Measurements from ENCODE around the gene ZMAT3. TPM values are rescaled to one million over a fixed set of nuclear protein-coding genes. Genes with fewer than 3 reads are reported as not detected.

ZMAT3 gene
- total RNA-seq, 8 experiments from 2014 or later = 7.0 to 62.5 (median 26.9) TPM

- in situ Hi-C loops (cut with MboI; ENCODE audit: low pct_unique_long_range_greater_than_20kb in 2 of 9, low sequenced_read_pairs in 9 of 9, unreplicated experiment in 9 of 9) = no loop called here
- ATAC-seq (replicated peaks in 6 of 8) = no peak
- H3K27ac ChIP-seq = no peak overlapping the region
- WGBS, 10 experiments = 88 to 100% (median 97%) methylated on average over 1 to 3 of the region's 3 CpGs; no CpG with 5 or more reads in 1 of the 10 experiments
- no peaks in the 10 kb centered on the region for H3K4me1 ChIP-seq (replicated peaks in 1 of 2)
- H3K4me3 ChIP-seq = no peak overlapping the region
Measured at GRCh38 chr3:179029096-179029495, 42.5 kb downstream of the ZMAT3 start.

GRCh38 chr3:179028408-179028807 lies 43.2 kb downstream of the ZMAT3 start:
- Histone ChIP-seq H3K4me3 (no peak overlapping the region), H3K27ac (no peak overlapping the region), H3K4me1 (replicated peaks in 1 of 2) (no peaks in the 10 kb centered on the region)
- no peak for ATAC-seq (replicated peaks in 6 of 8)
- 25 to 100% (median 82%) methylated on average over 1 of the region's 1 CpG; no CpG with 5 or more reads in 4 of the 10 experiments for WGBS, 10 experiments
- in situ Hi-C loops (cut with MboI; ENCODE audit: low pct_unique_long_range_greater_than_20kb in 2 of 9, low sequenced_read_pairs in 9 of 9, unreplicated experiment in 9 of 9) = no loop called here

- 61 to 90% (median 72%) methylated on average over 3 to 7 of the region's 7 CpGs; no CpG with 5 or more reads in 2 of the 10 experiments for WGBS, 10 experiments
- Histone ChIP-seq H3K27ac (no peak overlapping the region), H3K4me3 (no peak overlapping the region), H3K4me1 (replicated peaks in 1 of 2) (no peaks in the 10 kb centered on the region)
- no peak for ATAC-seq (replicated peaks in 6 of 8)
- in situ Hi-C loops (cut with MboI; ENCODE audit: low pct_unique_long_range_greater_than_20kb in 2 of 9, low sequenced_read_pairs in 9 of 9, unreplicated experiment in 9 of 9) = no loop called here
Measured at GRCh38 chr3:179027326-179027900, 44.2 kb downstream of the ZMAT3 start.

GRCh38 chr3:179026636-179027035 lies 45.0 kb downstream of the ZMAT3 start:
- in situ Hi-C loops (cut with MboI; ENCODE audit: low pct_unique_long_range_greater_than_20kb in 2 of 9, low sequenced_read_pairs in 9 of 9, unreplicated experiment in 9 of 9) = no loop called here
- H3K27ac ChIP-seq = no peak overlapping the region
- H3K4me3 ChIP-seq = no peak overlapping the region
- 67 to 100% (median 82%) methylated on average over 1 to 2 of the region's 2 CpGs; no CpG with 5 or more reads in 6 of the 10 experiments for WGBS, 10 experiments
- peak in 2 of 8 experiments; percentile 31 to 50 for ATAC-seq (replicated peaks in 6 of 8)
- no peaks in the 10 kb centered on the region for H3K4me1 ChIP-seq (replicated peaks in 1 of 2)

- in situ Hi-C loops (cut with MboI; ENCODE audit: low pct_unique_long_range_greater_than_20kb in 2 of 9, low sequenced_read_pairs in 9 of 9, unreplicated experiment in 9 of 9) = loop anchor here in 5 of 9 experiments (25.0 kb wide), 2 partner anchors 291 to 541 kb away; partner anchors contain the start of genes ZNF639 (in 4 of the 5) and ACTL6A (in 1 of the 5)
- peaks cover 0 to 5% of the 10 kb centered on the region in 2 donors for H3K4me1 ChIP-seq (replicated peaks in 1 of 2)
- 52 to 100% (median 84%) methylated on average over 2 to 4 of the region's 4 CpGs; no CpG with 5 or more reads in 2 of the 10 experiments for WGBS, 10 experiments
- no peak for ATAC-seq (replicated peaks in 6 of 8)
- no peak overlapping the region for H3K27ac ChIP-seq
- H3K4me3 ChIP-seq = no peak overlapping the region
Measured at GRCh38 chr3:179021119-179021903, 50.3 kb downstream of the ZMAT3 start.

- H3K27ac ChIP-seq = no peak overlapping the region
- peaks cover 0 to 5% of the 10 kb centered on the region in 2 donors for H3K4me1 ChIP-seq (replicated peaks in 1 of 2)
- ATAC-seq (replicated peaks in 6 of 8) = peak in 1 of 8 experiments; percentile 60
- in situ Hi-C loops (cut with MboI; ENCODE audit: low pct_unique_long_range_greater_than_20kb in 2 of 9, low sequenced_read_pairs in 9 of 9, unreplicated experiment in 9 of 9) = loop anchor here in 5 of 9 experiments (25.0 kb wide), 2 partner anchors 292 to 542 kb away; partner anchors contain the start of genes ZNF639 (in 4 of the 5) and ACTL6A (in 1 of the 5)
- H3K4me3 ChIP-seq = no peak overlapping the region
- WGBS, 10 experiments = 33 to 66% (median 46%) methylated on average over 1 to 4 of the region's 4 CpGs
Measured at GRCh38 chr3:179020112-179020511, 51.5 kb downstream of the ZMAT3 start.

GRCh38 chr3:179018808-179019207 lies 52.8 kb downstream of the ZMAT3 start:
- in situ Hi-C loops (cut with MboI; ENCODE audit: low pct_unique_long_range_greater_than_20kb in 2 of 9, low sequenced_read_pairs in 9 of 9, unreplicated experiment in 9 of 9) = loop anchor here in 7 of 9 experiments (10.0 to 25.0 kb wide), 3 partner anchors 293 to 543 kb away; partner anchors contain the start of genes ZNF639 (in 4 of the 7) and ACTL6A (in 1 of the 7)
- WGBS, 10 experiments = 91 to 100% (median 100%) methylated on average over 1 of the region's 1 CpG; no CpG with 5 or more reads in 3 of the 10 experiments

GRCh38 chr3:179016979-179017670 lies 54.5 kb downstream of the ZMAT3 start:
- WGBS, 10 experiments = 51 to 100% (median 90%) methylated on average over 1 to 9 of the region's 9 CpGs
- no peak overlapping the region for H3K27ac ChIP-seq
- in situ Hi-C loops (cut with MboI; ENCODE audit: low pct_unique_long_range_greater_than_20kb in 2 of 9, low sequenced_read_pairs in 9 of 9, unreplicated experiment in 9 of 9) = loop anchor here in 7 of 9 experiments (10.0 to 25.0 kb wide), 3 partner anchors 295 to 545 kb away; partner anchors contain the start of genes ZNF639 (in 4 of the 7) and ACTL6A (in 1 of the 7)
- ATAC-seq (replicated peaks in 6 of 8) = no peak
- H3K4me1 ChIP-seq (replicated peaks in 1 of 2) = peaks cover 0 to 5% of the 10 kb centered on the region in 2 donors
- no peak overlapping the region for H3K4me3 ChIP-seq

More at GRCh38 chr3:179018808-179019207, 52.8 kb downstream of the ZMAT3 start:
- Histone ChIP-seq H3K27ac (no peak overlapping the region), H3K4me3 (no peak overlapping the region), H3K4me1 (replicated peaks in 1 of 2) (peaks cover 0 to 5% of the 10 kb centered on the region in 2 donors)
- no peak for ATAC-seq (replicated peaks in 6 of 8)

- peak; percentile 54 to 90 (median 72) for ATAC-seq (replicated peaks in 6 of 8)
- 0% methylated on average over 1 of the region's 1 CpG; no CpG with 5 or more reads in 4 of the 10 experiments for WGBS, 10 experiments
- H3K4me1 ChIP-seq (replicated peaks in 1 of 2) = peaks cover 0 to 4% of the 10 kb centered on the region in 2 donors
- in situ Hi-C loops (cut with MboI; ENCODE audit: low pct_unique_long_range_greater_than_20kb in 2 of 9, low sequenced_read_pairs in 9 of 9, unreplicated experiment in 9 of 9) = loop anchor here in 7 of 9 experiments (10.0 to 25.0 kb wide), 3 partner anchors 297 to 547 kb away; partner anchors contain the start of genes ZNF639 (in 4 of the 7) and ACTL6A (in 1 of the 7)
- no peak overlapping the region for H3K27ac ChIP-seq
- no peak overlapping the region for H3K4me3 ChIP-seq
Measured at GRCh38 chr3:179015551-179016020, 56.0 kb downstream of the ZMAT3 start.

- Histone ChIP-seq H3K4me1 (replicated peaks in 1 of 2) (no peaks in the 10 kb centered on the region), H3K4me3 (no peak overlapping the region), H3K27ac (no peak overlapping the region)
- 95 to 100% (median 100%) methylated on average over 1 to 2 of the region's 2 CpGs; no CpG with 5 or more reads in 3 of the 10 experiments for WGBS, 10 experiments
- in situ Hi-C loops (cut with MboI; ENCODE audit: low pct_unique_long_range_greater_than_20kb in 2 of 9, low sequenced_read_pairs in 9 of 9, unreplicated experiment in 9 of 9) = loop anchor here in 5 of 9 experiments (25.0 kb wide), 2 partner anchors 307 to 557 kb away; partner anchors contain the start of genes ZNF639 (in 4 of the 5) and ACTL6A (in 1 of the 5)
- ATAC-seq (replicated peaks in 6 of 8) = no peak
Measured at GRCh38 chr3:179005706-179006105, 65.9 kb downstream of the ZMAT3 start.

GRCh38 chr3:179005213-179005612 lies 66.4 kb downstream of the ZMAT3 start:
- no peak for ATAC-seq (replicated peaks in 6 of 8)
- in situ Hi-C loops (cut with MboI; ENCODE audit: low pct_unique_long_range_greater_than_20kb in 2 of 9, low sequenced_read_pairs in 9 of 9, unreplicated experiment in 9 of 9) = loop anchor here in 5 of 9 experiments (25.0 kb wide), 2 partner anchors 307 to 557 kb away; partner anchors contain the start of genes ZNF639 (in 4 of the 5) and ACTL6A (in 1 of the 5)
- WGBS, 10 experiments = 60 to 100% (median 88%) methylated on average over 1 to 2 of the region's 4 CpGs; no CpG with 5 or more reads in 4 of the 10 experiments
- Histone ChIP-seq H3K4me3 (no peak overlapping the region), H3K27ac (no peak overlapping the region), H3K4me1 (replicated peaks in 1 of 2) (no peaks in the 10 kb centered on the region)

- H3K27ac ChIP-seq = no peak overlapping the region
- 15 to 65% (median 50%) methylated on average over 2 of the region's 3 CpGs; no CpG with 5 or more reads in 7 of the 10 experiments for WGBS, 10 experiments
- no peak overlapping the region for H3K4me3 ChIP-seq
- ATAC-seq (replicated peaks in 6 of 8) = no peak
- in situ Hi-C loops (cut with MboI; ENCODE audit: low pct_unique_long_range_greater_than_20kb in 2 of 9, low sequenced_read_pairs in 9 of 9, unreplicated experiment in 9 of 9) = loop anchor here in 5 of 9 experiments (25.0 kb wide), 2 partner anchors 312 to 562 kb away; partner anchors contain the start of genes ZNF639 (in 4 of the 5) and ACTL6A (in 1 of the 5)
- no peaks in the 10 kb centered on the region for H3K4me1 ChIP-seq (replicated peaks in 1 of 2)
Measured at GRCh38 chr3:179000659-179001058, 71.0 kb downstream of the ZMAT3 start.

All from motor neuron (in vitro differentiated cells).